ENCODE data around the gene CLSTN2.

GRCh38 chr3:139888561-139889140 is 46.3 kb upstream of the CLSTN2 start:
- TF ChIP-seq CTCF (IDR thresholded peaks at IDR 0.05; ENCODE audit: low read length) (no peak), EZH2phosphoT487 (IDR thresholded peaks at IDR 0.05; ENCODE audit: low read length) (no peak), EZH2 (optimal IDR thresholded peaks at IDR 0.05; ENCODE audit: low read depth, low read length) (no peak)

Data from MM.1S (cell line).